ENCODE results near the gene AGO3. TPM values are rescaled to one million over a fixed set of nuclear protein-coding genes. Genes with fewer than 3 reads are reported as not detected.

AGO3 gene
- total and polyA plus RNA-seq, 8 donors = 1.9 to 33.8 (median 12.4) TPM

- TF ChIP-seq CTCF (IDR thresholded peaks at IDR 0.05) (no peak), EP300 (IDR thresholded peaks at IDR 0.05) (no peak), POLR2A (IDR thresholded peaks at IDR 0.05) (no peak), POLR2AphosphoS5 (IDR thresholded peaks at IDR 0.05) (no peak)
- H3K27me3 ChIP-seq = peaks cover 0 to 33% (median 6%) of the 10 kb centered on the region in 3 donors
- H3K9me3 ChIP-seq = no peaks in the 10 kb centered on the region
- H3K27ac ChIP-seq = peak within 1 kb of the TSS in 2 of 5 donors; percentile 7 to 31
- DNase-seq = peak in 1 of 2 donors; percentile 92
- peaks cover 16 to 26% (median 21%) of the 10 kb centered on the region in 4 donors for H3K4me1 ChIP-seq
- H3K36me3 ChIP-seq = no peaks in the 10 kb centered on the region
- 12 to 21% (median 14%) methylated on average over 34 to 59 of the region's 59 CpGs for WGBS, 5 donors
- intact Hi-C loops (cut with DNase I; ENCODE audit: low total_unique reads) = no loop called here
- peak within 1 kb of the TSS; percentile 51 to 56 (median 52) for H3K4me3 ChIP-seq
These were observed 153.0 kb downstream of the AGO3 start, which contains the start of gene TEKT2 for GRCh38 chr1:36083635-36084496. Gene TEKT2, plus strand, starts transcription at chr1:36084094. Its CDS starts 828 bp downstream, at chr1:36084922.

- no peaks in the 10 kb centered on the region for H3K36me3 ChIP-seq
- peaks cover 0 to 33% (median 6%) of the 10 kb centered on the region in 3 donors for H3K27me3 ChIP-seq
- H3K9me3 ChIP-seq = no peaks in the 10 kb centered on the region
- TF ChIP-seq POLR2AphosphoS5 (IDR thresholded peaks at IDR 0.05) = no peak
- no peak for TF ChIP-seq EP300 (IDR thresholded peaks at IDR 0.05)
- no peak for TF ChIP-seq POLR2A (IDR thresholded peaks at IDR 0.05)
- no peak for TF ChIP-seq CTCF (IDR thresholded peaks at IDR 0.05)
- DNase-seq = peak in 1 of 2 donors; percentile 42
- H3K4me1 ChIP-seq = peaks cover 20 to 31% (median 25%) of the 10 kb centered on the region in 4 donors
- intact Hi-C loops (cut with DNase I; ENCODE audit: low total_unique reads) = no loop called here
- WGBS, 5 donors = 37 to 49% (median 44%) methylated on average over 17 to 19 of the region's 19 CpGs
- peak overlapping the region in 2 of 5 donors; percentile 7 to 31 for H3K27ac ChIP-seq
- H3K4me3 ChIP-seq = peak overlapping the region; percentile 51 to 56 (median 52)
These were observed 153.7 kb downstream of the AGO3 start for GRCh38 chr1:36084497-36085115.

- DNase-seq = peak; percentile 7 to 20
These were observed 154.2 kb downstream of the AGO3 start for GRCh38 chr1:36085126-36085525.

More at GRCh38 chr1:36085126-36085525, 154.2 kb downstream of the AGO3 start:
- H3K4me1 ChIP-seq = peaks cover 25 to 37% (median 30%) of the 10 kb centered on the region in 4 donors
- no peaks in the 10 kb centered on the region for H3K9me3 ChIP-seq
- WGBS, 5 donors = 86 to 92% (median 90%) methylated on average over 8 to 9 of the region's 9 CpGs
- H3K27ac ChIP-seq = no peak overlapping the region
- TF ChIP-seq CTCF (IDR thresholded peaks at IDR 0.05) = no peak
- no peak for TF ChIP-seq POLR2A (IDR thresholded peaks at IDR 0.05)
- no peak for TF ChIP-seq EP300 (IDR thresholded peaks at IDR 0.05)
- TF ChIP-seq POLR2AphosphoS5 (IDR thresholded peaks at IDR 0.05) = no peak
- no peak overlapping the region for H3K4me3 ChIP-seq
- intact Hi-C loops (cut with DNase I; ENCODE audit: low total_unique reads) = no loop called here
- H3K27me3 ChIP-seq = peaks cover 0 to 33% (median 6%) of the 10 kb centered on the region in 3 donors
- H3K36me3 ChIP-seq = no peaks in the 10 kb centered on the region
